Measurements from ENCODE around the gene ANKRD12.
"Not testable (repeated sequence)": the region's sequence is repeated elsewhere in the genome, so short reads cannot be mapped to it uniquely, and the experiment has no call there.

ANKRD12 gene

DNA sequence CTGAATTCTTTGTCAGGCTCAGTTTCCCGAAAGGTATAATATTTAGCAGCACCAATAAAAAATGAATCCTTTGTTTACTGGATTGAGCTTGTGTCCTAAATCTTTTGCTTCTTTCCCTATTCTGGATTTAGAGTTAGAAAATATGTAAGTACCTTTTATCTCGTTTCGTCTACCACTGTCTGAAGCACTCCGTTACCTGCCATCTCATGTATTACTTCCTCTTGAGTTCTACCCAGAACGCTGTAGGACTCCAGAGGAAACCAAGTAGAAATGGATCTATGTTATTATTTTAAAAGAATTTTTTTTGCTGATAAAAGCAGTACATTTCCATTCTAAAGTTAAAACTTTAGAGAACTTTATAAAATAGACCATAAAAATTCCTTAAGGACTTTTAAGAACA, 13.5 kb downstream of the ANKRD12 start:
- H3K27ac ChIP-seq = no peak overlapping the region
- TF ChIP-seq, protein P1, sequence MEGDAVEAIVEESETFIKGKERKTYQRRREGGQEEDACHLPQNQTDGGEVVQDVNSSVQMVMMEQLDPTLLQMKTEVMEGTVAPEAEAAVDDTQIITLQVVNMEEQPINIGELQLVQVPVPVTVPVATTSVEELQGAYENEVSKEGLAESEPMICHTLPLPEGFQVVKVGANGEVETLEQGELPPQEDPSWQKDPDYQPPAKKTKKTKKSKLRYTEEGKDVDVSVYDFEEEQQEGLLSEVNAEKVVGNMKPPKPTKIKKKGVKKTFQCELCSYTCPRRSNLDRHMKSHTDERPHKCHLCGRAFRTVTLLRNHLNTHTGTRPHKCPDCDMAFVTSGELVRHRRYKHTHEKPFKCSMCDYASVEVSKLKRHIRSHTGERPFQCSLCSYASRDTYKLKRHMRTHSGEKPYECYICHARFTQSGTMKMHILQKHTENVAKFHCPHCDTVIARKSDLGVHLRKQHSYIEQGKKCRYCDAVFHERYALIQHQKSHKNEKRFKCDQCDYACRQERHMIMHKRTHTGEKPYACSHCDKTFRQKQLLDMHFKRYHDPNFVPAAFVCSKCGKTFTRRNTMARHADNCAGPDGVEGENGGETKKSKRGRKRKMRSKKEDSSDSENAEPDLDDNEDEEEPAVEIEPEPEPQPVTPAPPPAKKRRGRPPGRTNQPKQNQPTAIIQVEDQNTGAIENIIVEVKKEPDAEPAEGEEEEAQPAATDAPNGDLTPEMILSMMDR (IDR thresholded peaks at IDR 0.05) = no peak
- no peak overlapping the region for H3K4me3 ChIP-seq
- no peaks in the 10 kb centered on the region for H3K9me3 ChIP-seq
- H3K36me3 ChIP-seq = no peaks in the 10 kb centered on the region
- no peaks in the 10 kb centered on the region for H3K27me3 ChIP-seq
- DNase-seq = no peak
- intact Hi-C loops (cut with DNase I; ENCODE audit: low total_unique reads) = no loop called here
- H3K4me1 ChIP-seq = peaks cover 0 to 89% (median 39%) of the 10 kb centered on the region in 4 donors

DNA sequence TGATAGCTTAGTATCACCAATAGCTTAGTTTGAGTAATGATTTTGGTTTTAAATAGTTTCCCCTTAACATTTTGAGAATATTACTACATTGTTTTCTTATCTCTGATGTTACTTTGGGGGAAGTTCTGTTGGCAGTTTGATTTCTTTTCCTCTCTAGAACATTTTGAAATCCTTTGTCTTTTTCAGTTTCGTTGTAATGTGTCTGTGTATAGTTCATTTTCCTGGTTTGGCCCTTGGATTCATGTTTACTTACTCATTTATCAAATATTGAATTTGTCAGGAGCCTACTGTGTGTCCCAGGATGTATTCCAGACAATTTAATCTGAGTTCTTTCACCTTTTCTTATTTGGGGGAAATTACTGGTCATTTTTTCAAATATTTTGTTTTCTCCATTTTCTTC, 16.7 kb downstream of the ANKRD12 start:
- H3K4me1 ChIP-seq = peaks cover 0 to 65% (median 18%) of the 10 kb centered on the region in 4 donors
- H3K9me3 ChIP-seq = no peaks in the 10 kb centered on the region
- no peaks in the 10 kb centered on the region for H3K27me3 ChIP-seq

DNA sequence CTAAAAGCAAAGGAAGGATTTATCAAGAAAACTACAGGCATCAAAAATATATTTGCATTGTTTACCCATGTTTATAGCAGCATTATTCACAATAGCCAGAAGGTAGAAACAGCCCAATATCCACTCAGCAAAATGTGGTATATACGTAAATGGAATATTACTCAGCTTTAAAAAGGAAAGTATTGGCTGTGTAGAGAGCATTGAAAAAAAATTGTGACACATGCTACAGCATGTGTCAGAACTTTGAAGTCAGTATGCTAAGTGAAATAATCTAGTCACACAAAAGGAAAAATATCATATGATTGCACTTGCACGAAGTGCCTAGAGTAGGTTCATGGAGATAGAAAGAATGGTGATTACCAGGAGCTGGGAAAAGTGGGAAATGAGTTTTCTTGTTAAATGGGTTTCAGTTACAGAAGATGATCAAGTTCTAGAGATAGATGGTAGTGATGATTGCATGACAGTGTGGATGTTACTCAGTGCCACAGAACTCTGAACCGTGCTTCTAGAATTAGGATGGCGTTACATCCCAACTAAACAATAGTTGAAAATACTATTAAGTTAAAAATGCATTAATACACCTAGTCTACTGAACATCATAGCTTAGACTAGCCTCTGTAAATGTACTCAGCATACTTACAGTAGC, 20.1 kb downstream of the ANKRD12 start:
- DNase-seq = no peak
- Histone ChIP-seq H3K36me3 (no peaks in the 10 kb centered on the region), H3K27me3 (no peaks in the 10 kb centered on the region), H3K4me1 (peaks cover 0 to 45% (median 10%) of the 10 kb centered on the region in 4 donors), H3K27ac (no peak overlapping the region), H3K4me3 (no peak overlapping the region), H3K9me3 (no peaks in the 10 kb centered on the region)
- intact Hi-C loops (cut with DNase I; ENCODE audit: low total_unique reads) = no loop called here
- TF ChIP-seq, protein P1 (IDR thresholded peaks at IDR 0.05) = no peak

More for the DNA sequence above, 16.7 kb downstream of the ANKRD12 start:
- DNase-seq = no peak
- intact Hi-C loops (cut with DNase I; ENCODE audit: low total_unique reads) = no loop called here
- H3K4me3 ChIP-seq = no peak overlapping the region
- no peak overlapping the region for H3K27ac ChIP-seq
- H3K36me3 ChIP-seq = no peaks in the 10 kb centered on the region
- TF ChIP-seq, protein P1 (IDR thresholded peaks at IDR 0.05) = no peak

DNA sequence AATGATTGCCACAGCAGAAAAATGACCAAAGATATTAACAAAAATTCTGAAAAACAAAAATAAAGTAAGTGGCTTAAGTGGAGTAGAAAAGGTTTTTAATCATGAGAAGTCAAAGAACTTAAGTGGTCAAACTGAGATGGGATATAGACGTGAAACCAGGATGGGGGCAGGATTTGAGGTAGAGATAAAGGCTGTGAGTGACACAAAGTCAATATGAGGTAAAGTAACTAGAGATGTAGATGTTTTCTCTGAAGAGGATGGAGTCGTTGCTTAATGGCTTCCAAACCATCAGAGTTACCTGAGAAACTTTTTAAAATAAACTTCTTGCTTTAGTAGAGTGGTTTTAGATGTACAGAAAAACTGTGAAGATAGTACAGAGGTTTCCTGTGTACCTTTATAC, 21.2 kb downstream of the ANKRD12 start:
- Histone ChIP-seq H3K36me3 (no peaks in the 10 kb centered on the region), H3K27ac (no peak overlapping the region), H3K9me3 (peaks cover 0 to under 1% (median 0%) of the 10 kb centered on the region in 3 donors), H3K4me3 (no peak overlapping the region), H3K4me1 (peaks cover 0 to 34% (median 5%) of the 10 kb centered on the region in 4 donors), H3K27me3 (no peaks in the 10 kb centered on the region)
- no peak for DNase-seq
- intact Hi-C loops (cut with DNase I; ENCODE audit: low total_unique reads) = no loop called here
- TF ChIP-seq, protein P1 (IDR thresholded peaks at IDR 0.05) = no peak

DNA sequence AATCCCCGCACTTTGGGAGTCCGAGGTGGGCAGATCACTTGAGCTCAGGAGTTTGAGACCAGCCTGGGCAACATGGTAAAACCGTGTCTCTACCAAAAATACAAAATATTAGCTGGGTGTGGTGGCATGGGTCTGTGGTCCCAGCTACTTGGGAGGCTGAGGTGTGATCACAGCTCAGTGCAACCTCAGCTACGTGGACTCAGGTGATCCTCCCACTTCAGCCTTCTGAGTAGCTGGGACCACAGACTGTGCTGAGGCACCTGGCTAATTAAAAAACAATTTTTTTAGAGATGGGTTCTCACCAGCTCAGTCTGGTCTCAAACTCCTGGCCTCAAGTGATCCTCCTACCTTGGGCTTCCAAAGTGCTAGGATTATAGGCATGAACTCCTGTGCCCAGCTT, 23.4 kb downstream of the ANKRD12 start:
- no peak for DNase-seq
- TF ChIP-seq, protein P1 (IDR thresholded peaks at IDR 0.05) = no peak
- intact Hi-C loops (cut with DNase I; ENCODE audit: low total_unique reads) = no loop called here
- Histone ChIP-seq H3K4me3 (no peak overlapping the region), H3K36me3 (no peaks in the 10 kb centered on the region), H3K27ac (no peak overlapping the region), H3K9me3 (peaks cover 0 to 6% (median 0%) of the 10 kb centered on the region in 3 donors), H3K27me3 (no peaks in the 10 kb centered on the region), H3K4me1 (peaks cover 0 to 18% (median 4%) of the 10 kb centered on the region in 4 donors)

DNA sequence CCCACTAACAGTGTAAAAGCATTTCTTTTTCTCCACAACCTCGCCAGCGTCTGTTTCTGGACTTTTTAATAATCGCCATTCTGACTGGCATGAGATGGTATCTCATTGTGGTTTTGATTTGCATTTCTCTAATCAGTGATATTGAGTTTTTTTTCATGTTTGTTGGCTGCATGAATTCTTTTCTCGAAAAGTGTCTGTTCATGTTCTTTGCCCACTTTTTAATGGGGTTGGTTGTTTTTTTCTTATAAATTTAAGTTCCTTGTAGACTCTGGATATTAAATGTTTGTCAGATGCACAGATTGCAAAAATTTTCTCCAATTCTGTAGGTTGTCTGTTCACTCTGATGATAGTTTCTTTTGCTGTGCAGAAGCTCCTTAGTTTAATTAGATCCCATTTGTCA, 26.1 kb downstream of the ANKRD12 start:
- H3K27me3 ChIP-seq; H3K9me3 ChIP-seq; H3K27ac ChIP-seq; intact Hi-C loops (cut with DNase I; ENCODE audit: low total_unique reads); H3K36me3 ChIP-seq; DNase-seq; H3K4me3 ChIP-seq: not testable (repeated sequence)
- H3K4me1 ChIP-seq = peaks cover 0 to 10% (median 4%) of the 10 kb centered on the region in 4 donors

DNA sequence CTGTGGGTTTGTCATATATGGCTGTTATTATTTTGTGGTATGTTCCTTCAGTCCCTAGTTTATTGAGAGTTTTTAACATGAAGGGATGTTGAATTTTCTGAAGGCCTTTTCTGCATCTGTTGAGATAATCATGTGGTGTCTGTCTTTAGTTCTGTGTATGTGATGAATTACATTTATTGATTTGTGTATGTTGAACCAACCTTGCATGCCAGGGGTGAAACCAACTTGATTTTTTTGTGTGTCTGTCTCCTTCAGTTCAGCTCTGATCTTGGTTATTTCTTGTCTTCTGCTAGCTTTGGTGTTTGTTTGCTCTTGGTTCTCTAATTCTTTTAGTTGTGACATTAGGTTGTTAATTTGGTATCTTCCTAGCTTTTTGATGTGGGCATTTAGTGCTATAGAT, 27.6 kb downstream of the ANKRD12 start:
- not testable (repeated sequence) for H3K36me3 ChIP-seq

DNA sequence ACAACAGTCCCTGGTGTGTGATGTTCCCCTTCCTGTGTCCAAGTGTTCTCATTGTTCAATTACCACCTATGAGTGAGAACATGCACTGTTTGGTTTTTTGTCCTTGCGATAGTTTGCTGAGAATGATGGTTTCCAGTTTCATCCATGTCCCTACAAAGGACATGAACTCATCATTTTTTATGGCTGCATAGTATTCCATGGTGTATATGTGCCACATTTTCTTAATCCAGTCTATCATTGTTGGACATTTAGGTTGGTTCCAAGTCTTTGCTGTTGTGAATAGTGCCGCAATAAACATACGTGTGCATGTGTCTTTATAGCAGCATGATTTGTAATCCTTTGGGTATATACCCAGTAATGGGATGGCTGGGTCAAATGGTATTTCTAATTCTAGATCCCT, 29.3 kb downstream of the ANKRD12 start:
- intact Hi-C loops (cut with DNase I; ENCODE audit: low total_unique reads); H3K36me3 ChIP-seq; H3K27ac ChIP-seq; H3K4me1 ChIP-seq; H3K9me3 ChIP-seq; H3K27me3 ChIP-seq; DNase-seq; H3K4me3 ChIP-seq: not testable (repeated sequence)

More for the DNA sequence above, 27.6 kb downstream of the ANKRD12 start:
- DNase-seq; intact Hi-C loops (cut with DNase I; ENCODE audit: low total_unique reads); H3K27ac ChIP-seq; H3K9me3 ChIP-seq; H3K4me3 ChIP-seq; H3K27me3 ChIP-seq: not testable (repeated sequence)
- H3K4me1 ChIP-seq = peaks cover 0 to 10% (median 4%) of the 10 kb centered on the region in 4 donors

DNA sequence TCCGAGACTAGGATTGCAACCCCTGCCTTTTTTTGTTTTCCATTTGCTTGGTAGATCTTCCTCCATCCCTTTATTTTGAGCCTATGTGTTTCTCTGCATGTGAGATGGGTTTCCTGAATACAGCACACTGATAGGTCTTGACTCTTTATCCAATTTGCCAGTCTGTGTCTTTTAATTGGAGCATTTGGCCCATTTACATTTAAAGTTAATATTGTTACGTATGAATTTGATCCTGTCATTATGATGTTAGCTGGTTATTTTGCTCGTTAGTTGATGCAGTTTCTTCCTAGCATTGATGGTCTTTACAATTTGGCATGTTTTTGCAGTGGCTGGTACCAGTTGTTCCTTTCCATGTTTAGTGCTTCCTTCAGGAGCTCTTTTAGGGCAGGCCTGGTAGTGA, 32.9 kb downstream of the ANKRD12 start:
- H3K4me1 ChIP-seq = peaks cover 0 to 21% (median 8%) of the 10 kb centered on the region in 4 donors
- H3K27ac ChIP-seq; H3K4me3 ChIP-seq; H3K36me3 ChIP-seq; intact Hi-C loops (cut with DNase I; ENCODE audit: low total_unique reads); H3K27me3 ChIP-seq; H3K9me3 ChIP-seq; DNase-seq: not testable (repeated sequence)

Data from tibial artery (tissue), 4 donors.